ENCODE results near the gene MAGI1.
"Not testable (repeated sequence)": the region's sequence is repeated elsewhere in the genome, so short reads cannot be mapped to it uniquely, and the experiment has no call there.

Gene MAGI1

GRCh38 chr3:65902304-65902793, 136.4 kb downstream of the MAGI1 start:
- DNase-seq (ENCODE audit: low read depth), result no peak

- no peak for DNase-seq (ENCODE audit: low read depth)
These were observed 137.5 kb downstream of the MAGI1 start for GRCh38 chr3:65901226-65901625.

GRCh38 chr3:65899226-65899625, 139.5 kb downstream of the MAGI1 start:
- DNase-seq (ENCODE audit: low read depth), result no peak

GRCh38 chr3:65897766-65898165, 141.0 kb downstream of the MAGI1 start:
- DNase-seq (ENCODE audit: low read depth), result no peak

- DNase-seq (ENCODE audit: low read depth), result no peak
These were observed 142.4 kb downstream of the MAGI1 start for GRCh38 chr3:65896321-65896720.

- no peak for DNase-seq (ENCODE audit: low read depth)
These were observed 143.9 kb downstream of the MAGI1 start for GRCh38 chr3:65894679-65895453.

GRCh38 chr3:65894126-65894525, 144.6 kb downstream of the MAGI1 start:
- DNase-seq (ENCODE audit: low read depth), result no peak

GRCh38 chr3:65893631-65894030, 145.1 kb downstream of the MAGI1 start:
- no peak for DNase-seq (ENCODE audit: low read depth)

GRCh38 chr3:65891477-65891876, 147.2 kb downstream of the MAGI1 start:
- not testable (repeated sequence) for DNase-seq (ENCODE audit: low read depth)

GRCh38 chr3:65890328-65890727, 148.4 kb downstream of the MAGI1 start:
- DNase-seq (ENCODE audit: low read depth), result no peak

- no peak for DNase-seq (ENCODE audit: low read depth)
These were observed 149.0 kb downstream of the MAGI1 start for GRCh38 chr3:65889707-65890099.

GRCh38 chr3:65888980-65889706, 149.6 kb downstream of the MAGI1 start:
- DNase-seq (ENCODE audit: low read depth), result no peak

- no peak for DNase-seq (ENCODE audit: low read depth)
These were observed 150.5 kb downstream of the MAGI1 start for GRCh38 chr3:65888196-65888595.

- DNase-seq (ENCODE audit: low read depth), result no peak
These were observed 152.3 kb downstream of the MAGI1 start for GRCh38 chr3:65886391-65886790.

- DNase-seq (ENCODE audit: low read depth), result no peak
These were observed 154.6 kb downstream of the MAGI1 start for GRCh38 chr3:65884071-65884470.

GRCh38 chr3:65883613-65884012, 155.1 kb downstream of the MAGI1 start:
- no peak for DNase-seq (ENCODE audit: low read depth)

- no peak for DNase-seq (ENCODE audit: low read depth)
These were observed 158.4 kb downstream of the MAGI1 start for GRCh38 chr3:65880350-65880749.

- DNase-seq (ENCODE audit: low read depth), result no peak
These were observed 159.3 kb downstream of the MAGI1 start for GRCh38 chr3:65879372-65879771.

GRCh38 chr3:65878831-65879230, 159.9 kb downstream of the MAGI1 start:
- no peak for DNase-seq (ENCODE audit: low read depth)

- DNase-seq (ENCODE audit: low read depth), result no peak
These were observed 161.6 kb downstream of the MAGI1 start for GRCh38 chr3:65877160-65877559.

- no peak for DNase-seq (ENCODE audit: low read depth)
These were observed 162.7 kb downstream of the MAGI1 start for GRCh38 chr3:65876028-65876420.

GRCh38 chr3:65875393-65876027, 163.2 kb downstream of the MAGI1 start:
- DNase-seq (ENCODE audit: low read depth), result no peak

GRCh38 chr3:65873869-65874268, 164.8 kb downstream of the MAGI1 start:
- no peak for DNase-seq (ENCODE audit: low read depth)

Measured in activated T-helper 1 cell treated with Interleukin-2 at 50 U/mL for 16 hours (primary cell).